GM18868 (cell line): ENCODE results near the gene BDH1.
A peak's percentile ranks its signal among the peaks of the same experiment; 100 is the strongest.
"Not testable (repeated sequence)": the region's sequence is repeated elsewhere in the genome, so short reads cannot be mapped to it uniquely, and the experiment has no call there.

Experiments
- ATAC-seq: cut with Tn5 transposase; IDR thresholded peaks from one replicate; pipeline ENCODE4 v1.9.1; 2021; ENCODE audit warnings: mild to moderate bottlenecking, moderate library complexity; ENCODE audit not compliant: unreplicated experiment

BDH1 gene

GRCh38 chr3:197555281-197556261 lies at the start of gene BDH1:
Gene BDH1, minus strand, starts transcription at chr3:197555968. Its CDS starts 9,525 bp downstream, at chr3:197546443.
- ATAC-seq: peak; percentile 41

- ATAC-seq: no peak
Observed at GRCh38 chr3:197603317-197603933, 47.7 kb upstream of the BDH1 start.

- ATAC-seq: not testable (repeated sequence)
Observed at GRCh38 chr3:197602351-197602750, 46.6 kb upstream of the BDH1 start.

GRCh38 chr3:197601566-197601840 lies 45.7 kb upstream of the BDH1 start:
- ATAC-seq: not testable (repeated sequence)

GRCh38 chr3:197600796-197601565 lies 45.2 kb upstream of the BDH1 start:
- no peak for ATAC-seq

GRCh38 chr3:197599089-197599765 lies 43.5 kb upstream of the BDH1 start:
- ATAC-seq: peak; percentile 74

GRCh38 chr3:197598404-197598980 lies 42.7 kb upstream of the BDH1 start:
- ATAC-seq: no peak

GRCh38 chr3:197597335-197597734 lies 41.6 kb upstream of the BDH1 start:
- no peak for ATAC-seq

GRCh38 chr3:197595470-197596185 lies 39.9 kb upstream of the BDH1 start:
- ATAC-seq: no peak

- ATAC-seq: no peak
Observed at GRCh38 chr3:197593046-197593380, 37.2 kb upstream of the BDH1 start.

- no peak for ATAC-seq
Observed at GRCh38 chr3:197592361-197593045, 36.7 kb upstream of the BDH1 start.

GRCh38 chr3:197591816-197592215 lies 36.0 kb upstream of the BDH1 start:
- no peak for ATAC-seq

GRCh38 chr3:197590313-197590962 lies 34.7 kb upstream of the BDH1 start:
- no peak for ATAC-seq

- ATAC-seq: no peak
Observed at GRCh38 chr3:197589545-197589944, 33.8 kb upstream of the BDH1 start.

- ATAC-seq: not testable (repeated sequence)
Observed at GRCh38 chr3:197586768-197587167, 31.0 kb upstream of the BDH1 start.

- no peak for ATAC-seq
Observed at GRCh38 chr3:197586181-197586580, 30.4 kb upstream of the BDH1 start.

GRCh38 chr3:197584733-197585132 lies 29.0 kb upstream of the BDH1 start:
- no peak for ATAC-seq

GRCh38 chr3:197583371-197583770 lies 27.6 kb upstream of the BDH1 start:
- ATAC-seq: no peak

GRCh38 chr3:197580253-197580691 lies 24.5 kb upstream of the BDH1 start:
- no peak for ATAC-seq
